HCT116 (cell line): Measurements from ENCODE around the gene PODN. TPM values are rescaled to one million over a fixed set of nuclear protein-coding genes. Genes with fewer than 3 reads are reported as not detected.

ENCODE experiments used
- ATAC-seq: fragments of 200-7000 bp; cut with Tn5 transposase; 2 replicates; pipeline ENCODE4 v1.9.1; 2020; ENCODE audit warnings: mild to moderate bottlenecking, moderate library complexity
- Bru-seq: library from RNA; stranded (reverse); fragments of 400-500 nt; gene quantifications from one replicate; lab custom pipeline; 2021; lab: Mats Ljungman, UMichigan
- BruChase-seq, 2 experiments: library from RNA; stranded (reverse); fragments of 400-500 nt; gene quantifications; one replicate each; lab custom pipeline; 2021; lab: Mats Ljungman, UMichigan
- BruUV-seq: library from RNA; stranded (reverse); fragments of 400-500 nt; replicated peaks from 2 replicates; lab custom pipeline; 2021; lab: Mats Ljungman, UMichigan
- CTCF ChIA-PET: fragments of 300-600 bp; sonication (Branson Sonifier 250); formaldehyde crosslinking; loops from one replicate; lab custom pipeline; 2021; ENCODE audit warnings: antibody characterized with exemption; lab: Charles Lee
- POLR2A ChIA-PET: fragments of 300-600, 350-600 bp; sonication (Branson Sonifier 250); formaldehyde crosslinking; loops from one replicate; lab custom pipeline; 2021; ENCODE audit warnings: antibody characterized with exemption; lab: Charles Lee
- RAD21 ChIA-PET, 2 experiments: fragments of 300-600 bp; sonication (Branson Sonifier 250); formaldehyde crosslinking; loops; one replicate each; lab custom pipeline; 2023; ENCODE audit warnings: low total read pairs in 2 of 2; ENCODE audit not compliant: uncharacterized antibody in 2 of 2, unreplicated experiment in 2 of 2, low non-redundant PET in 1 of 2; lab: Charles Lee
- DNase-seq: peaks from one replicate; pipeline ENCODE4 v3.0.0-alpha.2; 2010; ENCODE audit warnings: low read depth, low spot score
- H2AFZ ChIP-seq: fragments of 200-600 bp; shearing (Covaris generic), sonication (generic); 2 replicates; pipeline ENCODE4 v1.6.1; 2017; ENCODE audit warnings: low read depth, mixed run types, mixed read lengths, antibody characterized with exemption, low read length; ENCODE audit not compliant: poor library complexity, severe bottlenecking
- H3K27ac ChIP-seq: 2 replicates; pipeline ENCODE4 v1.5.1; 2012; ENCODE audit warnings: low read depth, low read length
- H3K27me3 ChIP-seq: fragments of 200-600 bp; sonication (generic); 2 replicates; pipeline ENCODE4 v1.6.1; 2016; ENCODE audit warnings: mixed run types, low read length, mixed read lengths; ENCODE audit not compliant: insufficient read depth
- H3K36me3 ChIP-seq, 2 experiments: fragments of 200-500 bp in 1 of 2; fragments of 200-600 bp in 1 of 2; sonication (Bioruptor generic) in 1 of 2; sonication (generic) in 1 of 2; 2 replicates each; pipeline versions ENCODE4 v1.5.1 to v1.6.1; 2014 to 2016; ENCODE audit warnings: low read length in 2 of 2, inconsistent platforms in 1 of 2, mixed read lengths in 1 of 2, mixed run types in 1 of 2; ENCODE audit not compliant: insufficient read depth in 2 of 2, control insufficient read depth in 1 of 2
- H3K4me1 ChIP-seq, 2 experiments: fragments of 200-600 bp in 1 of 2; sonication (generic) in 1 of 2; 2 replicates each; pipeline versions ENCODE4 v1.5.1 to v1.6.1; 2012 to 2017; ENCODE audit warnings: low read length in 2 of 2, inconsistent platforms in 1 of 2, mild to moderate bottlenecking in 1 of 2, mixed read lengths in 1 of 2, mixed run types in 1 of 2, moderate library complexity in 1 of 2; ENCODE audit not compliant: insufficient read depth in 2 of 2, control insufficient read depth in 1 of 2
- H3K4me2 ChIP-seq: fragments of 200-600 bp; sonication (generic); 2 replicates; pipeline ENCODE4 v1.6.1; 2017; ENCODE audit warnings: mixed run types, low read length, mixed read lengths
- H3K4me3 ChIP-seq, 2 experiments: fragments of 200-600 bp in 1 of 2; sonication (generic) in 1 of 2; replicated peaks in 1 of 2; 2 replicates each; pipeline ENCODE4 v1.5.1; 2011 to 2016; ENCODE audit warnings: low read length in 2 of 2, control low read depth in 1 of 2, low read depth in 1 of 2, mild to moderate bottlenecking in 1 of 2, mixed read lengths in 1 of 2, mixed run types in 1 of 2
- H3K79me2 ChIP-seq: fragments of 200-600 bp; sonication (generic); 2 replicates; pipeline ENCODE4 v1.6.1; 2017; ENCODE audit warnings: mild to moderate bottlenecking, mixed run types, low read length, moderate library complexity, mixed read lengths; ENCODE audit not compliant: insufficient read depth
- H3K9ac ChIP-seq: fragments of 200-600 bp; sonication (generic); 2 replicates; pipeline ENCODE4 v1.6.1; 2016; ENCODE audit warnings: low read length, mixed read lengths
- H3K9me2 ChIP-seq: fragments of 200-600 bp; sonication (generic), shearing (Covaris generic); 2 replicates; pipeline ENCODE4 v1.6.1; 2017; ENCODE audit warnings: mixed run types, mild to moderate bottlenecking, moderate library complexity; ENCODE audit not compliant: insufficient read depth
- H3K9me3 ChIP-seq, 2 experiments: fragments of 200-500 bp in 1 of 2; fragments of 200-600 bp in 1 of 2; sonication (Bioruptor generic) in 1 of 2; sonication (generic) in 1 of 2; 2 replicates each; pipeline ENCODE4 v1.6.1; 2014 to 2017; ENCODE audit warnings: low read length in 2 of 2, mixed read lengths in 2 of 2, inconsistent platforms in 1 of 2, low read depth in 1 of 2, mild to moderate bottlenecking in 1 of 2, mixed run types in 1 of 2, moderate library complexity in 1 of 2; ENCODE audit not compliant: control insufficient read depth in 1 of 2, insufficient read depth in 1 of 2
- H4K20me1 ChIP-seq: fragments of 200-600 bp; sonication (generic), shearing (Covaris generic); 2 replicates; pipeline ENCODE4 v1.6.1; 2017; ENCODE audit warnings: mixed run types, mild to moderate bottlenecking, moderate library complexity; ENCODE audit not compliant: insufficient read depth
- CBX3 ChIP-seq: IDR thresholded peaks from 2 replicates; pipeline ENCODE4 v1.6.1; 2012; ENCODE audit warnings: low read depth
- EZH2 ChIP-seq: fragments of 200-600 bp; sonication (generic); IDR thresholded peaks from 2 replicates; pipeline ENCODE4 v1.6.1; 2017; ENCODE audit warnings: antibody characterized with exemption, mixed run types
- POLR2AphosphoS5 ChIP-seq: IDR thresholded peaks from 2 replicates; pipeline ENCODE4 v1.6.1; 2011; ENCODE audit warnings: mild to moderate bottlenecking, low read depth, low read length, moderate library complexity
- SRF ChIP-seq: IDR thresholded peaks from 2 replicates; pipeline ENCODE4 v1.6.1; 2012; ENCODE audit warnings: low read depth
- ZFX ChIP-seq: fragments of 450-650 bp; IDR thresholded peaks from 2 replicates; pipeline ENCODE4 v1.6.1; 2017
- ZNF274 ChIP-seq: fragments of 200-500 bp; sonication (Bioruptor generic); IDR thresholded peaks from 2 replicates; pipeline ENCODE4 v1.6.1; 2014; ENCODE audit warnings: mild to moderate bottlenecking, low read depth, low read length, inconsistent platforms
- intact Hi-C: fragments of 100-400 bp; cut with micrococcal nuclease; formaldehyde crosslinking; loops from 2 replicates; pipeline ENCODE4 v1.10.0; 2022
- long read RNA-seq: library from polyadenylated mRNA; unstranded; transcript quantifications from one replicate; pipeline ENCODE4 v2.0.0, GENCODE V29; 2021; ENCODE audit not compliant: unreplicated experiment
- polyA plus RNA-seq: library from polyadenylated mRNA; unstranded; fragments of >200 nt; gene quantifications from 2 replicates; pipeline ENCODE4 v1.2.1, GENCODE V29; 2012; ENCODE audit warnings: missing spikeins
- total RNA-seq: library from RNA; stranded (reverse); gene quantifications from one replicate; pipeline ENCODE4 v1.2.1, GENCODE V29; 2021; ENCODE audit not compliant: unreplicated experiment
- TF ChIP-seq, protein P1 (sequence below): IDR thresholded peaks from 2 replicates; pipeline ENCODE4 v1.6.1; 2012
- TF ChIP-seq, protein P2 (sequence below): IDR thresholded peaks from 2 replicates; pipeline ENCODE4 v1.6.1; 2012
- TF ChIP-seq, protein P3 (sequence below): IDR thresholded peaks from 2 replicates; pipeline ENCODE4 v1.6.1; 2011; ENCODE audit warnings: mild to moderate bottlenecking, low read length, moderate library complexity; ENCODE audit not compliant: insufficient replicate concordance; ENCODE audit errors: extremely low read depth
- TF ChIP-seq, protein P4 (sequence below): IDR thresholded peaks from 2 replicates; pipeline ENCODE4 v1.6.1; 2012; ENCODE audit warnings: low read depth
- TF ChIP-seq, protein P5 (sequence below), 3 experiments: fragments of 200-600 bp in 1 of 3; sonication (generic) in 1 of 3; IDR thresholded peaks in 2 of 3; conservative IDR thresholded peaks in 1 of 3; 2 replicates each; pipeline ENCODE4 v1.5.1; 2012 to 2017; ENCODE audit warnings: low read depth in 2 of 3, low read length in 2 of 3, antibody characterized with exemption in 1 of 3, borderline replicate concordance in 1 of 3, control low read depth in 1 of 3, mild to moderate bottlenecking in 1 of 3, mixed read lengths in 1 of 3, mixed run types in 1 of 3, moderate library complexity in 1 of 3; ENCODE audit not compliant: insufficient read depth in 1 of 3

The PODN gene, protein sequence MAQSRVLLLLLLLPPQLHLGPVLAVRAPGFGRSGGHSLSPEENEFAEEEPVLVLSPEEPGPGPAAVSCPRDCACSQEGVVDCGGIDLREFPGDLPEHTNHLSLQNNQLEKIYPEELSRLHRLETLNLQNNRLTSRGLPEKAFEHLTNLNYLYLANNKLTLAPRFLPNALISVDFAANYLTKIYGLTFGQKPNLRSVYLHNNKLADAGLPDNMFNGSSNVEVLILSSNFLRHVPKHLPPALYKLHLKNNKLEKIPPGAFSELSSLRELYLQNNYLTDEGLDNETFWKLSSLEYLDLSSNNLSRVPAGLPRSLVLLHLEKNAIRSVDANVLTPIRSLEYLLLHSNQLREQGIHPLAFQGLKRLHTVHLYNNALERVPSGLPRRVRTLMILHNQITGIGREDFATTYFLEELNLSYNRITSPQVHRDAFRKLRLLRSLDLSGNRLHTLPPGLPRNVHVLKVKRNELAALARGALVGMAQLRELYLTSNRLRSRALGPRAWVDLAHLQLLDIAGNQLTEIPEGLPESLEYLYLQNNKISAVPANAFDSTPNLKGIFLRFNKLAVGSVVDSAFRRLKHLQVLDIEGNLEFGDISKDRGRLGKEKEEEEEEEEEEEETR
- 0.22 TPM for total RNA-seq
- not detected in 2 replicates for polyA plus RNA-seq
- Bru-seq, nascent RNA: percentile 9 among the genes with signal in this experiment
- percentile 12 among the genes with signal in this experiment for BruChase-seq, experiment 1, labeled RNA remaining after a 6-hour chase
- percentile 11 among the genes with signal in this experiment for BruChase-seq, experiment 2, labeled RNA remaining after a 2-hour chase
- long read RNA-seq: 0 reads

DNA sequence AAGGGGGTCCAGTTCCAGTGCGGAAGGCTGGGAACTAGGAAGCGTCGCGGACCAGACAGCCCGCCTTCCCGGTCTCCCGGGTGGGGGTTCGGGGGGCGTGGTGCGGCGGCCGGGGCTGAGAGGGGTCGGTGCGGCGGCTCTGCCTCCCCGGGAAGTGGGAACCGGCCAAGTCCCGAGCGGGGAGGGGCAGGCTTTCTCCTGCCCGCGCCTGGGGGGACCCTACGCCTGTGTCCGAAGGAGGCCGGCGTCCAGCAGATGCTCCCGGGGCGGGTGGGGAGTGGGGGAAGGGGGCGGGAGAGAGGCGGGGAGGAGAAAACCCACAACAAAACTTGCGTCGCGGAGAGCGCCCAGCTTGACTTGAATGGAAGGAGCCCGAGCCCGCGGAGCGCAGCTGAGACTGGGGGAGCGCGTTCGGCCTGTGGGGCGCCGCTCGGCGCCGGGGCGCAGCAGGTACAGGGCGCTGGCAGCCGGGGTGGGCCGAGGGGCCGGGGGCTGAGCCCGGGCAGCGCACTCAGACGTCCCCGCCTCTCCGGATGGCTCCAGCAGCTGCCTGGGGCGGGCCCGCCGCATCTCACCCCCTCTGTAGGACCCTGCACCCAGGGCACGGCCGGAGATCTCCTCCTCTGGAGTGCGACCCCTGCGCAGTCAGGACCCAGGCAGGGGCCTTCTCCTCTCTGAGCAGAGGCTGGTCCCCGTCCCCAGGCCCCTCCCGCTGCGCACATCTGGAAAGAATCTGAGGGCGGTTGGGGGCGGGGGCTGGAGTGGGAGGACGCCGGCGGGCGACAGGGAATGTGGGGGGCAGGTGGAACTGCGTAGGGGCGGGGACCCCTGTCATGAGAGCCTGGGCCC is at the start of gene PODN:
TSS of gene PODN (plus strand) at position 355 of the 849 bp plus-strand sequence. CDS start 7,643 bp downstream, outside the sequence.
- H3K27me3 ChIP-seq: no peaks in the 10 kb centered on the region
- no peaks in the 10 kb centered on the region for H3K9me2 ChIP-seq
- no peak for DNase-seq
- intact Hi-C loops: no loop called here
- no peaks in the 10 kb centered on the region for H3K36me3 ChIP-seq
- BruUV-seq: no TSS peak
- CTCF ChIA-PET: no interaction called here
- no peaks in the 10 kb centered on the region for H4K20me1 ChIP-seq
- no peak within 1 kb of the TSS for H2AFZ ChIP-seq
- POLR2A ChIA-PET: no interaction called here
- H3K4me1 ChIP-seq: no peaks in the 10 kb centered on the region
- no peak within 1 kb of the TSS for H3K4me2 ChIP-seq
- H3K4me3 ChIP-seq: no peak within 1 kb of the TSS
- H3K9ac ChIP-seq: no peak within 1 kb of the TSS
- no peak within 1 kb of the TSS for H3K27ac ChIP-seq
- no peaks in the 10 kb centered on the region for H3K79me2 ChIP-seq
- RAD21 ChIA-PET: no interaction called here
- TF ChIP-seq, protein P1, sequence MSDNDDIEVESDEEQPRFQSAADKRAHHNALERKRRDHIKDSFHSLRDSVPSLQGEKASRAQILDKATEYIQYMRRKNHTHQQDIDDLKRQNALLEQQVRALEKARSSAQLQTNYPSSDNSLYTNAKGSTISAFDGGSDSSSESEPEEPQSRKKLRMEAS: no peak
- TF ChIP-seq, protein P2, sequence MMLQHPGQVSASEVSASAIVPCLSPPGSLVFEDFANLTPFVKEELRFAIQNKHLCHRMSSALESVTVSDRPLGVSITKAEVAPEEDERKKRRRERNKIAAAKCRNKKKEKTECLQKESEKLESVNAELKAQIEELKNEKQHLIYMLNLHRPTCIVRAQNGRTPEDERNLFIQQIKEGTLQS: no peak
- TF ChIP-seq ZNF274: no peak
- no peak for TF ChIP-seq CBX3
- TF ChIP-seq, protein P3, sequence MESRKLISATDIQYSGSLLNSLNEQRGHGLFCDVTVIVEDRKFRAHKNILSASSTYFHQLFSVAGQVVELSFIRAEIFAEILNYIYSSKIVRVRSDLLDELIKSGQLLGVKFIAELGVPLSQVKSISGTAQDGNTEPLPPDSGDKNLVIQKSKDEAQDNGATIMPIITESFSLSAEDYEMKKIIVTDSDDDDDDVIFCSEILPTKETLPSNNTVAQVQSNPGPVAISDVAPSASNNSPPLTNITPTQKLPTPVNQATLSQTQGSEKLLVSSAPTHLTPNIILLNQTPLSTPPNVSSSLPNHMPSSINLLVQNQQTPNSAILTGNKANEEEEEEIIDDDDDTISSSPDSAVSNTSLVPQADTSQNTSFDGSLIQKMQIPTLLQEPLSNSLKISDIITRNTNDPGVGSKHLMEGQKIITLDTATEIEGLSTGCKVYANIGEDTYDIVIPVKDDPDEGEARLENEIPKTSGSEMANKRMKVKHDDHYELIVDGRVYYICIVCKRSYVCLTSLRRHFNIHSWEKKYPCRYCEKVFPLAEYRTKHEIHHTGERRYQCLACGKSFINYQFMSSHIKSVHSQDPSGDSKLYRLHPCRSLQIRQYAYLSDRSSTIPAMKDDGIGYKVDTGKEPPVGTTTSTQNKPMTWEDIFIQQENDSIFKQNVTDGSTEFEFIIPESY: no peak
- TF ChIP-seq, protein P4, sequence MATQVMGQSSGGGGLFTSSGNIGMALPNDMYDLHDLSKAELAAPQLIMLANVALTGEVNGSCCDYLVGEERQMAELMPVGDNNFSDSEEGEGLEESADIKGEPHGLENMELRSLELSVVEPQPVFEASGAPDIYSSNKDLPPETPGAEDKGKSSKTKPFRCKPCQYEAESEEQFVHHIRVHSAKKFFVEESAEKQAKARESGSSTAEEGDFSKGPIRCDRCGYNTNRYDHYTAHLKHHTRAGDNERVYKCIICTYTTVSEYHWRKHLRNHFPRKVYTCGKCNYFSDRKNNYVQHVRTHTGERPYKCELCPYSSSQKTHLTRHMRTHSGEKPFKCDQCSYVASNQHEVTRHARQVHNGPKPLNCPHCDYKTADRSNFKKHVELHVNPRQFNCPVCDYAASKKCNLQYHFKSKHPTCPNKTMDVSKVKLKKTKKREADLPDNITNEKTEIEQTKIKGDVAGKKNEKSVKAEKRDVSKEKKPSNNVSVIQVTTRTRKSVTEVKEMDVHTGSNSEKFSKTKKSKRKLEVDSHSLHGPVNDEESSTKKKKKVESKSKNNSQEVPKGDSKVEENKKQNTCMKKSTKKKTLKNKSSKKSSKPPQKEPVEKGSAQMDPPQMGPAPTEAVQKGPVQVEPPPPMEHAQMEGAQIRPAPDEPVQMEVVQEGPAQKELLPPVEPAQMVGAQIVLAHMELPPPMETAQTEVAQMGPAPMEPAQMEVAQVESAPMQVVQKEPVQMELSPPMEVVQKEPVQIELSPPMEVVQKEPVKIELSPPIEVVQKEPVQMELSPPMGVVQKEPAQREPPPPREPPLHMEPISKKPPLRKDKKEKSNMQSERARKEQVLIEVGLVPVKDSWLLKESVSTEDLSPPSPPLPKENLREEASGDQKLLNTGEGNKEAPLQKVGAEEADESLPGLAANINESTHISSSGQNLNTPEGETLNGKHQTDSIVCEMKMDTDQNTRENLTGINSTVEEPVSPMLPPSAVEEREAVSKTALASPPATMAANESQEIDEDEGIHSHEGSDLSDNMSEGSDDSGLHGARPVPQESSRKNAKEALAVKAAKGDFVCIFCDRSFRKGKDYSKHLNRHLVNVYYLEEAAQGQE: no peak
- TF ChIP-seq, protein P5, sequence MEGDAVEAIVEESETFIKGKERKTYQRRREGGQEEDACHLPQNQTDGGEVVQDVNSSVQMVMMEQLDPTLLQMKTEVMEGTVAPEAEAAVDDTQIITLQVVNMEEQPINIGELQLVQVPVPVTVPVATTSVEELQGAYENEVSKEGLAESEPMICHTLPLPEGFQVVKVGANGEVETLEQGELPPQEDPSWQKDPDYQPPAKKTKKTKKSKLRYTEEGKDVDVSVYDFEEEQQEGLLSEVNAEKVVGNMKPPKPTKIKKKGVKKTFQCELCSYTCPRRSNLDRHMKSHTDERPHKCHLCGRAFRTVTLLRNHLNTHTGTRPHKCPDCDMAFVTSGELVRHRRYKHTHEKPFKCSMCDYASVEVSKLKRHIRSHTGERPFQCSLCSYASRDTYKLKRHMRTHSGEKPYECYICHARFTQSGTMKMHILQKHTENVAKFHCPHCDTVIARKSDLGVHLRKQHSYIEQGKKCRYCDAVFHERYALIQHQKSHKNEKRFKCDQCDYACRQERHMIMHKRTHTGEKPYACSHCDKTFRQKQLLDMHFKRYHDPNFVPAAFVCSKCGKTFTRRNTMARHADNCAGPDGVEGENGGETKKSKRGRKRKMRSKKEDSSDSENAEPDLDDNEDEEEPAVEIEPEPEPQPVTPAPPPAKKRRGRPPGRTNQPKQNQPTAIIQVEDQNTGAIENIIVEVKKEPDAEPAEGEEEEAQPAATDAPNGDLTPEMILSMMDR (IDR thresholded peaks at IDR 0.05 in 2 of 3, conservative IDR thresholded peaks at IDR 0.05 in 1 of 3; ENCODE audit: borderline replicate concordance in 1 of 3, insufficient read depth in 1 of 3, low read depth in 2 of 3, low read length in 2 of 3): no peak
- TF ChIP-seq SRF: no peak
- TF ChIP-seq POLR2AphosphoS5: no peak
- no peak for TF ChIP-seq EZH2
- no peak for TF ChIP-seq ZFX
- no peaks in the 10 kb centered on the region for H3K9me3 ChIP-seq
- ATAC-seq: no peak
